ENCODE data around the gene QRFP. TPM values are rescaled to one million over a fixed set of nuclear protein-coding genes. Genes with fewer than 3 reads are reported as not detected.

Gene QRFP
- total RNA-seq, 4 donors from 2014 or later: not detected

GRCh38 chr9:130857864-130858738 lies 38.5 kb downstream of the QRFP start:
- H3K4me1 ChIP-seq: peaks cover 19 to 38% of the 10 kb centered on the region in 2 donors
- H3K9me3 ChIP-seq: no peaks in the 10 kb centered on the region
- TF ChIP-seq CTCF (IDR thresholded peaks at IDR 0.05 in 4 of 5, conservative IDR thresholded peaks at IDR 0.05 in 1 of 5) (no peak), POLR2A (IDR thresholded peaks at IDR 0.05) (peak in 1 of 2 donors; percentile 12)
- peak; percentile 24 to 29 for ATAC-seq
- H3K27ac ChIP-seq: peak overlapping the region; percentile 60 to 76 (median 70)
- DNase-seq: peak; percentile 25 to 75
- H3K4me3 ChIP-seq: no peak overlapping the region
- intact Hi-C loops (cut with DNase I; ENCODE audit: low total_unique reads) (no loop called here), in situ Hi-C loops (cut with MboI; ENCODE audit: low sequenced_read_pairs in 4 of 4) (no loop called here)
- H3K36me3 ChIP-seq: peaks cover 0 to 32% of the 10 kb centered on the region in 2 donors
- no peaks in the 10 kb centered on the region for H3K27me3 ChIP-seq

- no peak overlapping the region for H3K4me3 ChIP-seq
- H3K27me3 ChIP-seq: no peaks in the 10 kb centered on the region
- ATAC-seq (no peak), DNase-seq (no peak)
- TF ChIP-seq CTCF (IDR thresholded peaks at IDR 0.05 in 4 of 5, conservative IDR thresholded peaks at IDR 0.05 in 1 of 5) (no peak), POLR2A (IDR thresholded peaks at IDR 0.05) (no peak)
- intact Hi-C loops (cut with DNase I; ENCODE audit: low total_unique reads): no loop called here
- in situ Hi-C loops (cut with MboI; ENCODE audit: low sequenced_read_pairs in 4 of 4): no loop called here
- peaks cover 16 to 29% of the 10 kb centered on the region in 2 donors for H3K4me1 ChIP-seq
- H3K27ac ChIP-seq: no peak overlapping the region
- peaks cover 0 to 29% of the 10 kb centered on the region in 2 donors for H3K36me3 ChIP-seq
- no peaks in the 10 kb centered on the region for H3K9me3 ChIP-seq
These were observed 40.1 kb downstream of the QRFP start for GRCh38 chr9:130856474-130856873.

- intact Hi-C loops (cut with DNase I; ENCODE audit: low total_unique reads): no loop called here
- no peaks in the 10 kb centered on the region for H3K27me3 ChIP-seq
- peaks cover 1 to 16% of the 10 kb centered on the region in 2 donors for H3K4me1 ChIP-seq
- no peak for TF ChIP-seq POLR2A (IDR thresholded peaks at IDR 0.05)
- no peak for TF ChIP-seq CTCF (IDR thresholded peaks at IDR 0.05 in 4 of 5, conservative IDR thresholded peaks at IDR 0.05 in 1 of 5)
- H3K27ac ChIP-seq: no peak overlapping the region
- in situ Hi-C loops (cut with MboI; ENCODE audit: low sequenced_read_pairs in 4 of 4): no loop called here
- peaks cover 0 to 29% of the 10 kb centered on the region in 2 donors for H3K36me3 ChIP-seq
- DNase-seq: no peak
- no peak overlapping the region for H3K4me3 ChIP-seq
- ATAC-seq: no peak
- no peaks in the 10 kb centered on the region for H3K9me3 ChIP-seq
These were observed 41.8 kb downstream of the QRFP start for GRCh38 chr9:130854835-130855234.

- in situ Hi-C loops (cut with MboI; ENCODE audit: low sequenced_read_pairs in 4 of 4): no loop called here
- H3K27ac ChIP-seq: peak overlapping the region in 1 of 4 donors; percentile 3
- TF ChIP-seq POLR2A (IDR thresholded peaks at IDR 0.05): no peak
- no peak for TF ChIP-seq CTCF (IDR thresholded peaks at IDR 0.05 in 4 of 5, conservative IDR thresholded peaks at IDR 0.05 in 1 of 5)
These were observed 42.5 kb downstream of the QRFP start for GRCh38 chr9:130854092-130854491.

More at GRCh38 chr9:130854092-130854491, 42.5 kb downstream of the QRFP start:
- H3K27me3 ChIP-seq: no peaks in the 10 kb centered on the region
- ATAC-seq: no peak
- H3K36me3 ChIP-seq: peaks cover 0 to 29% of the 10 kb centered on the region in 2 donors
- no peaks in the 10 kb centered on the region for H3K9me3 ChIP-seq
- intact Hi-C loops (cut with DNase I; ENCODE audit: low total_unique reads): no loop called here
- no peak for DNase-seq
- H3K4me3 ChIP-seq: no peak overlapping the region
- H3K4me1 ChIP-seq: peaks cover 0 to 12% of the 10 kb centered on the region in 2 donors

Measured in gastrocnemius medialis (tissue), 4 donors.